HUES64 (cell line): Measurements from ENCODE around the gene CHERP.
"Not testable (repeated sequence)": the region's sequence is repeated elsewhere in the genome, so short reads cannot be mapped to it uniquely, and the experiment has no call there.

Source experiments
- H3K27ac ChIP-seq: 2 replicates; pipeline ENCODE4 v1.7.0; 2013; ENCODE audit warnings: low read depth, low read length, inconsistent platforms
- H3K27me3 ChIP-seq: 2 replicates; pipeline ENCODE4 v1.6.1; 2013; ENCODE audit warnings: mild to moderate bottlenecking, low read length; ENCODE audit not compliant: insufficient read depth
- H3K36me3 ChIP-seq: 2 replicates; pipeline ENCODE4 v1.6.1; 2013; ENCODE audit warnings: mild to moderate bottlenecking, low read length; ENCODE audit not compliant: insufficient read depth
- H3K4me1 ChIP-seq: 2 replicates; pipeline ENCODE4 v1.6.1; 2013; ENCODE audit warnings: mild to moderate bottlenecking, low read length, moderate library complexity; ENCODE audit not compliant: insufficient read depth
- H3K4me3 ChIP-seq: 2 replicates; pipeline ENCODE4 v1.5.1; 2013; ENCODE audit warnings: mild to moderate bottlenecking, low read length, moderate library complexity
- H3K9ac ChIP-seq: 2 replicates; pipeline ENCODE4 v1.6.1; 2013; ENCODE audit warnings: mild to moderate bottlenecking, low read depth, low read length
- H3K9me3 ChIP-seq: 2 replicates; pipeline ENCODE4 v1.6.1; 2013; ENCODE audit warnings: low read depth, low read length; ENCODE audit not compliant: insufficient read depth
- WGBS: fragments of 150-250, 120-280 bp; methylation state at CpG from one replicate; pipeline ENCODE4 v1.1.7; 2013; ENCODE audit warnings: missing lambda C conversion rate; 5-methylcytosine and 5-hydroxymethylcytosine counted together

Gene CHERP

DNA sequence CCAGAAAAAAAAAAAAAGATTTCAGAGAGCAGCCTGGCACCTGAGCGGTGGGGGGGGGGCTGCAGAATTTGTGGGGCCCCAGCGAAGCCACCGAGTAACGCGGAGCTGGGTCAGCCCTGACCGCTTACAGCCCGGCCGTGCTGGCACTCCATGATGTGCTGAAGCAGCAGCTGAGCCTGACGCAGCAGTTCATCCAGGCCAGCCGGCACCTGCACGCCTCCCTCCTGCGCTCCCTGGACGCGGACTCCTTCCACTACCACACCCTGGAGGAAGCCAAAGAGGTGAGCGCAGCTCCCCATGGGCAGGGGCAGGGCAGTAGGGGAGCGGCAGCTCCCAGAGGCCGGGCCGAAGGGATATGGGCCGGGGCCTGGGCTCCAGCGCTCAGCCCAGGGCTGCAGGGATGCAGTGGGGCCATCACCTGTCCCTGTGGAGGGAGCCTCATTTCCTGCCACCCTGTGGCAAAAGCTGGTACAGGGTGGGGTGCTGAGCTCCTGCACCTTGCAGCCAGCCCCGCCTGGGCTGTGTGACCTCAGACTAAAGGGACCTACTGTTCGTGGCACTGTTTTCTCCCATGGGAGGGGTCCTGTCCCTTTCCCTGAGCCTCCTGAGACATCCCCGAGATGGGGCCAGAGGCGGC is 27.7 kb downstream of the CHERP start:
- WGBS: 92% methylated on average over 24 of the region's 24 CpGs
- peaks cover 51% of the 10 kb centered on the region for H3K36me3 ChIP-seq
- no peak overlapping the region for H3K9ac ChIP-seq
- no peaks in the 10 kb centered on the region for H3K4me1 ChIP-seq
- H3K27me3 ChIP-seq: no peaks in the 10 kb centered on the region
- H3K9me3 ChIP-seq: no peaks in the 10 kb centered on the region
- no peak overlapping the region for H3K27ac ChIP-seq
- H3K4me3 ChIP-seq: no peak overlapping the region

- not testable (repeated sequence) for H3K9ac ChIP-seq, H3K9me3 ChIP-seq, H3K4me3 ChIP-seq, H3K27me3 ChIP-seq, H3K27ac ChIP-seq, H3K4me1 ChIP-seq
- 97% methylated on average over 10 of the region's 10 CpGs for WGBS
- H3K36me3 ChIP-seq: peaks cover 37% of the 10 kb centered on the region
Observed at GRCh38 chr19:16512611-16513010, 29.6 kb downstream of the CHERP start.

GRCh38 chr19:16509141-16510061 is 32.8 kb downstream of the CHERP start:
- Histone ChIP-seq H3K27ac (no peak overlapping the region), H3K36me3 (peaks cover 28% of the 10 kb centered on the region), H3K4me1 (no peaks in the 10 kb centered on the region), H3K9me3 (no peaks in the 10 kb centered on the region), H3K4me3 (no peak overlapping the region), H3K9ac (no peak overlapping the region), H3K27me3 (no peaks in the 10 kb centered on the region)
- WGBS: 95% methylated on average over 28 of the region's 28 CpGs

DNA sequence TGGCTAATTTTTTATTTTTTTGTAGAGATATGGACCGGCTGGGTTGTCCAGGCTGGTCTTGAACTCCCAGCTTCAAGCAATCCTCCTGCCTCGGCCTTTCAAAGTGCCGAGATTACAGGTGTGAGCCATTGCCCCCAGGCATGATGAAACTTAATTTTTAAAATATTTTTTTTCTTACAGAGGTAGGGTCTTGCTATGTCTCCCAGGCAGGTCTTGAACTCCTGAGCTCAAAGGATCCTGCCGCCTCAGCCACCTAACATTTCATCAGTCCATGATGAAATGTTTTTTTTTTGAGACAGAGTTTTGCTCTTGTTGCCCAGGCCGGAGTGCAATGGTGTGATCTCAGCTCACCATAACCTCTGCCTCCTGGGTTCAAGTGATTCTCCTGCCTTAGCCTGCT is 33.7 kb downstream of the CHERP start:
- H3K9me3 ChIP-seq: no peaks in the 10 kb centered on the region
- no peaks in the 10 kb centered on the region for H3K27me3 ChIP-seq
- no peaks in the 10 kb centered on the region for H3K4me1 ChIP-seq
- H3K27ac ChIP-seq: no peak overlapping the region
- peaks cover 36% of the 10 kb centered on the region for H3K36me3 ChIP-seq
- WGBS: 97% methylated on average over 5 of the region's 5 CpGs
- no peak overlapping the region for H3K4me3 ChIP-seq
- no peak overlapping the region for H3K9ac ChIP-seq

DNA sequence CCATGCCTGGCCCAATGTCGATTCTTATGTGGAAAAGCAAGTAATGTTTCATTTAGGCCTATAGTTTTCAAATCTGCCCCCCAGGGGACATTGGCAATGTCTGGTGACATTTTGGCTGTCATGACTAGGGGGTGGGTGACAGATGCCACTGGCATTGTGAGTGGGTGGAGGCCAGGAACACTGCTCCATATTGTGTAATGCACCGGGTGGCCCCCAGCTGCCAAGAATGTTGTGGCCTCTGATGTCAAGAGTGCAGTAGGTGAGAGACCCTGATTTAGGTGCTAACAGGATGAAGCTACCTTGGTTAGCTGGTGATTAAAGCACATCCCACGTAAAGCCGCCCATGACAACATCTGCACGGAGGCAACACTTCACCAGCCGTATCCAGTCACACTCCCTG is 35.3 kb downstream of the CHERP start:
- Histone ChIP-seq H3K27ac (no peak overlapping the region), H3K27me3 (no peaks in the 10 kb centered on the region), H3K9ac (no peak overlapping the region), H3K9me3 (no peaks in the 10 kb centered on the region), H3K4me1 (no peaks in the 10 kb centered on the region), H3K36me3 (peaks cover 38% of the 10 kb centered on the region), H3K4me3 (no peak overlapping the region)
- 97% methylated on average over 6 of the region's 6 CpGs for WGBS

DNA sequence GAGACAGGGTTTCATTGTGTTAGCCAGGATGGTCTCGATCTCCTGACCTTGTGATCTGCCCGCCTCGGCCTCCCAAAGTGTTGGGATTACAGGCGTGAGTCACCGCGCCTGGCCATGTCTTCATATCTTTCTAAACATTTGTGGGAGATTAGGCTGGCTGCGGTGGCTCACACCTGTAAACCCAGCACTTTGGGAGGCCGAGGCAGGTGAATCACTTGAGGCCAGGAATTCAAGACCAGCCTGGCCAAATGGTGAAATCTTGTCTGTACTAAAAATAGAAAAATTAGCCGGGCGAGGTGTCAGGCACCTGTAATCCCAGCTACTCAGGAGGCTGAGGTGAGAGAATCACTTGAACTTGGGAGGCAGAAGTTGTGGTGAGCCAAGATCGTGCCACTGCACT is 36.1 kb downstream of the CHERP start:
- H3K4me1 ChIP-seq, H3K27ac ChIP-seq, H3K4me3 ChIP-seq, H3K9me3 ChIP-seq, H3K9ac ChIP-seq, H3K27me3 ChIP-seq: not testable (repeated sequence)
- 94% methylated on average over 11 of the region's 11 CpGs for WGBS
- peaks cover 39% of the 10 kb centered on the region for H3K36me3 ChIP-seq

DNA sequence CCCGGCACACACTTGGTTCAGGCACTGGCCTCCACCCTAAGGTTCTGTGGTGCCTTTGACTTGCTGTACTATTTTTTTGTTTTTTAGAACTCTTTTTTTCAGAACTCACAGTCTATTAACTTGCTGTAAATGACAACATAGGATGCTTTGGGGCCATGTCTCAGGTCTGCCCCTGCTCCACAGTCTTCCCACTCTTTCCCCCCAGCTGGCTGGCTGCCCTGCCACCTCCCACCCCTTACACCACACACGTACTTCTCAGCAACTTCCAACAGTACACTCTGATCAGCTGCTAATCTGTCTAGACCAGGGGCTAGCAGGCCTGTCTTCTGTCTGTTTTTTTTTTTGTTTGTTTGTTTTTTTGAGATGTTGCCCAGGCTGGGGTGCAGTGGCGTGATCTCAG is 38.0 kb downstream of the CHERP start:
- no peak overlapping the region for H3K27ac ChIP-seq
- WGBS: 93% methylated on average over 3 of the region's 3 CpGs
- H3K4me1 ChIP-seq: no peaks in the 10 kb centered on the region
- no peaks in the 10 kb centered on the region for H3K9me3 ChIP-seq
- H3K9ac ChIP-seq: no peak overlapping the region
- H3K27me3 ChIP-seq: no peaks in the 10 kb centered on the region
- peaks cover 31% of the 10 kb centered on the region for H3K36me3 ChIP-seq
- H3K4me3 ChIP-seq: no peak overlapping the region

- WGBS: 84% methylated on average over 6 of the region's 6 CpGs
- no peak overlapping the region for H3K9ac ChIP-seq
- H3K27me3 ChIP-seq: no peaks in the 10 kb centered on the region
- no peaks in the 10 kb centered on the region for H3K9me3 ChIP-seq
- no peak overlapping the region for H3K27ac ChIP-seq
- no peaks in the 10 kb centered on the region for H3K4me1 ChIP-seq
- peaks cover 11% of the 10 kb centered on the region for H3K36me3 ChIP-seq
- no peak overlapping the region for H3K4me3 ChIP-seq
Observed at GRCh38 chr19:16497837-16498236, 44.4 kb downstream of the CHERP start.

- no peaks in the 10 kb centered on the region for H3K4me1 ChIP-seq
- no peaks in the 10 kb centered on the region for H3K9me3 ChIP-seq
- no peak overlapping the region for H3K9ac ChIP-seq
- WGBS: 95% methylated on average over 12 of the region's 12 CpGs
- no peaks in the 10 kb centered on the region for H3K27me3 ChIP-seq
- peak overlapping the region; percentile 73; the same call in 1 of the 2 replicates for H3K4me3 ChIP-seq
- H3K36me3 ChIP-seq: peaks cover 5% of the 10 kb centered on the region
- H3K27ac ChIP-seq: no peak overlapping the region
Observed at GRCh38 chr19:16497042-16497441, 45.2 kb downstream of the CHERP start.

- Histone ChIP-seq H3K9me3 (no peaks in the 10 kb centered on the region), H3K4me3 (peak overlapping the region; percentile 73), H3K27me3 (no peaks in the 10 kb centered on the region), H3K36me3 (peaks cover 5% of the 10 kb centered on the region), H3K27ac (no peak overlapping the region), H3K4me1 (no peaks in the 10 kb centered on the region), H3K9ac (peak overlapping the region; percentile 43)
- WGBS: 67% methylated on average over 11 of the region's 16 CpGs
Observed at GRCh38 chr19:16496613-16496983, 45.6 kb downstream of the CHERP start.

GRCh38 chr19:16495982-16496612 is 46.1 kb downstream of the CHERP start, which contains the start of the genes C19orf44 and CALR3:
TSS of gene C19orf44 (plus strand) at chr19:16496394. CDS start at chr19:16500793, 4,399 bp downstream.
TSS of gene CALR3 (minus strand) at chr19:16496167. CDS start at chr19:16496129, 38 bp downstream.
- Histone ChIP-seq H3K4me1 (no peaks in the 10 kb centered on the region), H3K9me3 (no peaks in the 10 kb centered on the region), H3K4me3 (peak within 1 kb of the TSS; percentile 73), H3K36me3 (peaks cover 3% of the 10 kb centered on the region), H3K27me3 (no peaks in the 10 kb centered on the region), H3K27ac (peak within 1 kb of the TSS; percentile 56; the same call in 1 of the 2 replicates), H3K9ac (peak within 1 kb of the TSS; percentile 75)
- WGBS: 2% methylated on average over 52 of the region's 52 CpGs
